HG02610 (cell line): Measurements from ENCODE around the gene SERPINE2.

Experiments used
- ATAC-seq: cut with Tn5 transposase; IDR thresholded peaks from one replicate; pipeline ENCODE4 v1.9.1; 2021; ENCODE audit warnings: mild to moderate bottlenecking, moderate library complexity; ENCODE audit not compliant: unreplicated experiment

Gene SERPINE2

GRCh38 chr2:223944703-223945531 lies 94.2 kb downstream of the SERPINE2 start, which contains the start of gene WDFY1:
TSS of gene WDFY1 (minus strand) at chr2:223945335. CDS start at chr2:223945284, 51 bp downstream.
- ATAC-seq = peak; percentile 58

- ATAC-seq = no peak
Measured at GRCh38 chr2:223944166-223944702, 94.9 kb downstream of the SERPINE2 start.

- ATAC-seq = no peak
Measured at GRCh38 chr2:223943561-223944008, 95.5 kb downstream of the SERPINE2 start.

DNA sequence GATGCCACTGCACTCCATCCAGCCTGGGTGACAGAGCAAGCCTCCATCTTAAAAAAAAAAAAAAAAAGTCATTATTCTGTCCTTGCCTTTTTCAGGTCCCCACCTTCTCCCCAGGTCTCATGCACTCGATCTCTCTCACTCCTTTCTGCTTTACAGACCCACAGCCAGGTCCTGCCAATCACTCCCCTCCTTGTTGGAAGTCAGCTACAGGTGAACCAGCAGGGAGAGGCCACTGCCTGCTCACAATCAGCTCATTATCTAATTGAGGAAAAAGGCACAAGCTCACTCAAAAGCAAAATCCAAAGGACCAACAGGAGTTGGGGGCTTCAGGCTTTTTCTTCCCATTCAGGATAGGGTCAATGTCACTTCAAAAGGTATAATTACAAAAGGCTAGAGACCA lies 96.0 kb downstream of the SERPINE2 start:
- ATAC-seq = no peak

DNA sequence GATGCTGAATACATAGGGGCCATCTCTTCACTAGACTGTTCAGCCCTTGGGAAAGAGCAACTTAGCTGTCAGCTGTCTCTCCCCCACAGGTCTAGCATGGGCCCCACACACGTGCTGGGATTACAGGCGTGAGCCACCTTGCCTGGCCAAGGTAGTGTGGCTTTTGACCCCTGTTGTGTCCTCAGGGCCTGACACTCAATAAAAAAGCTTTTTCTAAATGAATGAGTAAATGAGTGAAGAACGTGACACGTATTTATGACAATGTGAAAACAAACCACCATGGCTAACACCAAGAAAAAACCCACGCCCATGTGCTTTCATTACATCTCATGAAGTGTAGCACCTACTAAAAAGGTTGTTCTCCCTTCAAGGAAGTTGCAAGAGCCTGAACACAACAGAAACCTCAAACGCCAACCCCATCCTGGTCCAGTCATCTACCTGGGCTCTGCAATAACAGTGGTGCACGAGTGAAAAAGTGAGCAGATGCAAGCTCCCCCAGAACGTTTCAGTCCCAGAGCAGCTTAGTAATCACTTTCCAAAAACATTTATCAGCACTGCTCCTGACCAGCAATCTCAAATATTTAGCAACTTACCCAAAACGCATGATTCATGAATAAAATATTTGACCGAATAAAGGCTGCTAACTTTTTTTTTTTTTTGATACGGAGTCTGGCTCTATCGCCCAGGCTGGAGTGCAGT lies 97.4 kb downstream of the SERPINE2 start:
- peak; percentile 77 for ATAC-seq

DNA sequence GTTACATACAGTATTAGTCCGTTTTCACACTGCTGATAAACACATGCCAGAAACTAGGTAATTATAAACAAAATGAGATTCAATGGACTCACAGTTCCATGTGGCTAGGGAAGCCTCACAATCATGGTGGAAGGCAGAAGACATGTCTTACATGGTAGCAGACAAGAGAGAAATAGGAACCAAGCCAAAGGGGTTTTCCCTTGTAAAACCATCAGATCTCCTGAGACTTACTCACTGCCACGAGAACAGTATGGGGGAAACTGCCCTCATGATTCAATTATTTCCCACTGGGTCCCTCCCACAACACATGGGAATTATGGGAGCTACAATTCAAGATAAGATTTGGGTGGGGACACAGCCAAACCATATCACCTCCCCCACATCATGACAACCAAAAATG lies 99.6 kb downstream of the SERPINE2 start:
- ATAC-seq = peak; percentile 25

- ATAC-seq = no peak
Measured at GRCh38 chr2:223937535-223937934, 101.6 kb downstream of the SERPINE2 start.

DNA sequence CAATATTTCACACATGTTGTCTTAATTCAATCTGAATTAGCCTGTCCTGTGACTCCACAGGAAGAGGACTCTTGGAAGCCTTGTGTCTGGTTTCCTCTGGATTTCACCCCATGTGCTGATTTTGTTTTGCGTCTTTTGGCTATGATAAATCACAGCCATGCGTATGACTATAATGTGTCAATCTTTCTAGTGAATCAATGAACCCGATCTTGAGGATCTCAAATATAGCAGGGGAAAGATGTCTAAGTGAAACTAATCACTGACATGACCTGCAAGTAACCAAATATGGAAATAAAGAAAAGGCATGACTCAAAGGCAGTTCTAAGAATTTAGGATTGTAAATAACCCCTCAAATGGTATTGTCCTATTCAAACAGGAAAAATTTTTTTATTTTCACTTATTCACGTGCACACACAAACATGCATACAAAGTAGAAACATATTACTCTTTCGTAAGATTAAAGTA lies 102.2 kb downstream of the SERPINE2 start:
- ATAC-seq = no peak

GRCh38 chr2:223935459-223936125 lies 103.5 kb downstream of the SERPINE2 start:
- no peak for ATAC-seq

- ATAC-seq = no peak
Measured at GRCh38 chr2:223934870-223935269, 104.2 kb downstream of the SERPINE2 start.

GRCh38 chr2:223932816-223933800 lies 106.0 kb downstream of the SERPINE2 start:
- ATAC-seq = no peak

DNA sequence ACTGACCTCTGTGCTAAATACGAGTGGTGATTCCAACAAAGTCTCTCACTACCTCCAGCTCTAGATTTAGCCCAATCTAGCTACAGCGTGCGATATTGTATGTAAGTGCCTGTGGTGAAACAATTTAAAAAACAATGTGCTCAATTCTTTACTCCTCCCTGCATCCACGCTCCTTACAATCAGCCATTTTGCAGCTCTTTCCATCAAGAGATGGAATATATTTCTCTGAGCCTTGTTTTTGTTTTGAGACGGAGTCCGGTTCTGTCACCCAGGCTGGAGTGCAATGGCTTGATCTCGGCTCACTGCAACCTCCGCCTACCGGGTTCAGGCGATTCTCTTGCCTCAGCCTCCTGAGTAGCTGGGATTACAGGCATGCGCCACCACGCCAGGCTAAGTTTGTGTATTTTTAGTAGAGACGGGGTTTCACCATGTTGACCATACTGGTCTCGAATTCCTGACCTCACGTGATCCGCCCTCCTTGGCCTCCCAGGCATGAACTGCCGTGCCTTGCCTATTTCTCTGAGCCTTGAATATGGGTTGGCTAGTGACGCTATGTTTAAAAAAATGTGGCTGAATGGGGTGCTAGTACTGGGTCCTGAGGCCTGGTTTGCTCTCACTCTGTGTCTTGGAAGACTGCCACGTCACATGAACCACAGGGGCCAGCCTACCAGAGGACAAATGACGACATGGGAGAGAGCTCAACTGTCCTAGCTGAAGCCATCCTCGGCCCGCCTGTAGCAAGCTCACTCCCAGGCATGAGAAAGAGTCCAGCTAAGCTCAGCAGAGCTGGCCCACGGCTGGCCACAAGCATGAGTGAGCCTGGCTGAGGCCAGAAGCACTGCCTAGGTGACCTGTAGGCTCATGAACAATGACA lies 108.7 kb downstream of the SERPINE2 start:
- no peak for ATAC-seq

- peak; percentile 52 for ATAC-seq
Measured at GRCh38 chr2:223929571-223930102, 109.4 kb downstream of the SERPINE2 start.

GRCh38 chr2:223928113-223929006 lies 110.7 kb downstream of the SERPINE2 start:
- ATAC-seq = no peak

- ATAC-seq = no peak
Measured at GRCh38 chr2:223925106-223925505, 114.0 kb downstream of the SERPINE2 start.
